OCI-LY1 (cell line): ENCODE measurements around the gene CTTNBP2.

ENCODE experiments used
- H2AFZ ChIP-seq: fragments of 200-600 bp; sonication (generic), shearing (Covaris generic); 2 replicates; pipeline ENCODE4 v1.6.0; 2014; ENCODE audit warnings: antibody characterized with exemption, mild to moderate bottlenecking, low read length
- H3F3A ChIP-seq: fragments of 200-600 bp; sonication (generic), shearing (Covaris generic); 2 replicates; pipeline ENCODE4 v1.6.0; 2014; ENCODE audit warnings: mild to moderate bottlenecking, antibody characterized with exemption, low read length, moderate library complexity; ENCODE audit not compliant: insufficient read depth
- H3K27ac ChIP-seq: fragments of 200-600 bp; sonication (generic); 2 replicates; pipeline ENCODE4 v1.5.1; 2014; ENCODE audit warnings: low read length, mixed run types, mild to moderate bottlenecking, low read depth; ENCODE audit not compliant: poor library complexity, severe bottlenecking
- H3K27me3 ChIP-seq: fragments of 200-600 bp; sonication (generic); 2 replicates; pipeline ENCODE4 v1.6.0; 2014; ENCODE audit warnings: antibody characterized with exemption, mild to moderate bottlenecking, low read length, moderate library complexity; ENCODE audit not compliant: insufficient read depth
- H3K36me3 ChIP-seq: fragments of 200-600 bp; sonication (generic); 2 replicates; pipeline ENCODE4 v1.6.1; 2014; ENCODE audit warnings: mild to moderate bottlenecking, antibody characterized with exemption, low read length, moderate library complexity, mixed read lengths; ENCODE audit not compliant: insufficient read depth
- H3K4me1 ChIP-seq: fragments of 200-600 bp; sonication (generic); 2 replicates; pipeline ENCODE4 v1.5.1; 2014; ENCODE audit warnings: mild to moderate bottlenecking, low read length, moderate library complexity; ENCODE audit not compliant: insufficient read depth, severe bottlenecking
- H3K4me2 ChIP-seq: fragments of 200-600 bp; sonication (generic), shearing (Covaris generic); 2 replicates; pipeline ENCODE4 v1.6.1; 2014; ENCODE audit warnings: low read length
- H3K4me3 ChIP-seq: fragments of 200-600 bp; sonication (generic); 2 replicates; pipeline ENCODE4 v1.5.1; 2014; ENCODE audit warnings: low read length, low read depth, mild to moderate bottlenecking, mixed read lengths; ENCODE audit not compliant: poor library complexity, severe bottlenecking
- H3K79me2 ChIP-seq: fragments of 200-600 bp; shearing (Covaris generic); 2 replicates; pipeline ENCODE4 v1.6.1; 2016; ENCODE audit warnings: mixed run types, low read length, mixed read lengths; ENCODE audit not compliant: insufficient read depth
- H3K9ac ChIP-seq: fragments of 200-600 bp; sonication (generic), shearing (Covaris generic); 2 replicates; pipeline ENCODE4 v1.6.1; 2014; ENCODE audit warnings: mild to moderate bottlenecking, low read length, mixed read lengths
- H3K9me2 ChIP-seq: fragments of 200-600 bp; sonication (generic), shearing (Covaris generic); 2 replicates; pipeline ENCODE4 v1.6.1; 2014; ENCODE audit warnings: low read depth, mild to moderate bottlenecking, low read length, mixed read lengths
- H3K9me3 ChIP-seq: fragments of 200-600 bp; shearing (Covaris generic); 2 replicates; pipeline ENCODE4 v1.6.1; 2014; ENCODE audit warnings: low read length, mixed read lengths
- H4K20me1 ChIP-seq: fragments of 200-600 bp; sonication (generic), shearing (Covaris generic); 2 replicates; pipeline ENCODE4 v1.6.0; 2016; ENCODE audit warnings: mild to moderate bottlenecking, low read length; ENCODE audit not compliant: insufficient read depth
- CTCF ChIP-seq: fragments of 200-600 bp; sonication (generic), shearing (Covaris generic); IDR thresholded peaks from 2 replicates; pipeline ENCODE4 v1.5.1; 2017; ENCODE audit warnings: mild to moderate bottlenecking, antibody characterized with exemption, low read length, moderate library complexity, mixed read lengths
- EZH2 ChIP-seq: fragments of 200-600 bp; sonication (generic), shearing (Covaris generic); IDR thresholded peaks from 2 replicates; pipeline ENCODE4 v1.8.0; 2017; ENCODE audit warnings: borderline replicate concordance, mixed run types, mild to moderate bottlenecking, antibody characterized with exemption, low read length, moderate library complexity, mixed read lengths

The CTTNBP2 gene

GRCh38 chr7:117762055-117762454 lies 111.2 kb downstream of the CTTNBP2 start:
- no peak overlapping the region for H3K27ac ChIP-seq
- TF ChIP-seq EZH2 (no peak), CTCF (no peak)
- H3K27me3 ChIP-seq = no peaks in the 10 kb centered on the region
- no peaks in the 10 kb centered on the region for H3F3A ChIP-seq
- H3K4me3 ChIP-seq = no peak overlapping the region
- no peaks in the 10 kb centered on the region for H4K20me1 ChIP-seq
- no peaks in the 10 kb centered on the region for H3K4me1 ChIP-seq
- no peak overlapping the region for H3K4me2 ChIP-seq
- no peaks in the 10 kb centered on the region for H3K9me3 ChIP-seq
- H3K79me2 ChIP-seq = no peaks in the 10 kb centered on the region
- H3K9ac ChIP-seq = no peak overlapping the region
- H3K9me2 ChIP-seq = no peaks in the 10 kb centered on the region
- H3K36me3 ChIP-seq = no peaks in the 10 kb centered on the region
- no peak overlapping the region for H2AFZ ChIP-seq

GRCh38 chr7:117759950-117760640 lies 113.1 kb downstream of the CTTNBP2 start:
- Histone ChIP-seq H3K27me3 (no peaks in the 10 kb centered on the region), H3K9me2 (no peaks in the 10 kb centered on the region), H3K79me2 (no peaks in the 10 kb centered on the region), H3K36me3 (no peaks in the 10 kb centered on the region), H3K4me2 (no peak overlapping the region), H3K9ac (no peak overlapping the region), H2AFZ (no peak overlapping the region), H3K27ac (no peak overlapping the region), H3F3A (no peaks in the 10 kb centered on the region), H4K20me1 (no peaks in the 10 kb centered on the region), H3K9me3 (no peaks in the 10 kb centered on the region), H3K4me3 (no peak overlapping the region), H3K4me1 (no peaks in the 10 kb centered on the region)
- TF ChIP-seq CTCF = no peak
- no peak for TF ChIP-seq EZH2

- Histone ChIP-seq H3K79me2 (no peaks in the 10 kb centered on the region), H3K4me2 (no peak overlapping the region), H3K36me3 (no peaks in the 10 kb centered on the region), H3K9me3 (no peaks in the 10 kb centered on the region), H3K9me2 (no peaks in the 10 kb centered on the region), H3K9ac (no peak overlapping the region), H3K4me1 (no peaks in the 10 kb centered on the region), H4K20me1 (no peaks in the 10 kb centered on the region), H3F3A (no peaks in the 10 kb centered on the region), H2AFZ (no peak overlapping the region), H3K4me3 (no peak overlapping the region), H3K27ac (no peak overlapping the region), H3K27me3 (no peaks in the 10 kb centered on the region)
- no peak for TF ChIP-seq CTCF
- TF ChIP-seq EZH2 = no peak
These were observed 115.8 kb downstream of the CTTNBP2 start for GRCh38 chr7:117757440-117757839.
